GM19372 (cell line): ENCODE data around the gene ACAA1.
"Not testable (repeated sequence)": the region's sequence is repeated elsewhere in the genome, so short reads cannot be mapped to it uniquely, and the experiment has no call there.

ENCODE experiments used
- ATAC-seq: cut with Tn5 transposase; IDR thresholded peaks from one replicate; pipeline ENCODE4 v1.9.1; 2021; ENCODE audit warnings: mild to moderate bottlenecking, low read depth, moderate library complexity; ENCODE audit not compliant: unreplicated experiment

Gene ACAA1

GRCh38 chr3:38136777-38137614 is at the start of gene ACAA1:
Gene ACAA1, minus strand, starts transcription at chr3:38137127. Its CDS starts 92 bp downstream, at chr3:38137035.
- peak; percentile 86 for ATAC-seq

DNA sequence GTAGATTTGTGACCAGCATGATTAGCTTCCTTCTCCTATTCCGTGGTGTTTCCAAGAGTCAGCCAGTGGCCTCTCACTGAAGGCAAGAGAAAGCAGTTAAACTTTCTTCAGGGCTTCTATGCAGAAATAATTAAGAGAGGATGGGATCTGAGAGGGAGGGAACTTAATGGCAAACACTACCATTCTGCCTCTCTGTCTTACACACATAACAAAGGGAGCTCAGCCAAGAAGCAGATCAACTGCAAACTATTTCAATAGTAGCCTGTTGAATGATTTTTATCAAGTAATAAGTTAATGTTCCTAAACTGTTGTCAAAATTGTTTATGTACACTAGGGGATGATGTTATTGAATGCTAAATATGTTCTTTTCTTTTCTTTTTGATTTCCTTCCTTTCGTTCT is 40.3 kb upstream of the ACAA1 start:
- ATAC-seq = no peak

DNA sequence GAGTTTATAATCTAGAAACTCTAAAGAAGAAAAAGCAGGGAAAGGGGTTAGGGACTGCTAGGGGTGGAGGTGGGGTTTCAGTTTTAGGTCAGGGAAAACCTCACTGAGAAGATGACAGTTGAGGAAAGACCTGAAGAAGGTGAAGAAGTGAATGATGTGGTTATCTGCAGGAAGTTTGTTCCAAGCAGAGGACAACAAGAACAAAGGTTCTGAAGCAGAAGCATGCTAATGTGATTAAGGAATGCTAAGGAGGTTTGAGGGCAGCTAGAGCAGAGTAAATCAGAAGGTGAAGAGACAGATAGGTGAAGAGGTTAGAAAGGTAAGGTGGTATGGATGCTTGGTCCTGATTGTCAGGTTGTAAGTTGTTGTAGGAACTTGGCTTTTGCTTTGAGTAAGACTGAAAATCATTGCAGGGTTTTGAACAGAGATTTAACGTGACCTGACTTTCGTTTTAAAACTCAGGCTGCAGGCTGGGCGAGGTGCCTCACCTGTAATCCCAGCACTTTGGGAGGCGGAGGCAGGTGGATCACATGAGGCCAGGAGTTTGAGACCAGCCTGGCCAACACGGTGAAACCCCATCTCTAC is 37.0 kb upstream of the ACAA1 start:
- no peak for ATAC-seq

DNA sequence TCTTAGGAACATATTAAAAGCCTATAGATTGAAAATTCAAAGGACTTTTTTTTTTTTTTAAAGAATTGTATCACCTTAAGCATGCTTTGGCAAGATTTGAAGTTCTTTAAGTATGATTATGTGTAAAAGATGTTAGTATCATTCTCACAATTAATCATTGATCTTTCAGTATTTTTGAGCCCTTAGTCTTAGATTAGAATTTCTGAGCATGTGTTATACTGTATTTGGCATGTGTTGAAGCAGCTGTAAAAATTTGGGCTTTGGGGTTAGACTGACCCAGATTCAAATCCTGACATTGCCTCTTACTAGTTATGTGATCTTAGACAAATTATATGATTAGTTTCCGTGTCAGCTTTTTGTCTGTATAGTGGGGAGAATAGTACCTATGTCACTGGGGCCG is 34.7 kb upstream of the ACAA1 start:
- no peak for ATAC-seq

DNA sequence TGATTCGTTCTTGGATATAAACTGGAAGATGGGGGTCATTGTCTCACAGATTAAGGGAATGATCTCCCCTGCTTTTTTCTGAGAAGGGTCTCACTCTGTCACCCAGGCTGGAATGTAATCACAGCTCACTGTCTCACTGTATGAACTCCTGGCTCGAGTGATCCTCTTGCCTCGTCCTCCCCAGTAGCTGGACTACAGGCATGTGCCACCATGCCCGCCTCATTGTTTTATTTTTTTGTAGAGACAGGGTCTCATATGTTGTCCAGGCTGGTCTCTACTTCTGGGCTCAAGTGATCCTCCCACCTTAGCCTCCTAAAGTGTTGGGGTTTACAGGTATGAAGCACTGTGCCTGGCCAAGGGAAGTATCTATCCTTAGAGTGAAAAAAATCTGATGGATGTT is 33.8 kb upstream of the ACAA1 start:
- no peak for ATAC-seq

GRCh38 chr3:38169027-38169317 is 32.0 kb upstream of the ACAA1 start:
- no peak for ATAC-seq

DNA sequence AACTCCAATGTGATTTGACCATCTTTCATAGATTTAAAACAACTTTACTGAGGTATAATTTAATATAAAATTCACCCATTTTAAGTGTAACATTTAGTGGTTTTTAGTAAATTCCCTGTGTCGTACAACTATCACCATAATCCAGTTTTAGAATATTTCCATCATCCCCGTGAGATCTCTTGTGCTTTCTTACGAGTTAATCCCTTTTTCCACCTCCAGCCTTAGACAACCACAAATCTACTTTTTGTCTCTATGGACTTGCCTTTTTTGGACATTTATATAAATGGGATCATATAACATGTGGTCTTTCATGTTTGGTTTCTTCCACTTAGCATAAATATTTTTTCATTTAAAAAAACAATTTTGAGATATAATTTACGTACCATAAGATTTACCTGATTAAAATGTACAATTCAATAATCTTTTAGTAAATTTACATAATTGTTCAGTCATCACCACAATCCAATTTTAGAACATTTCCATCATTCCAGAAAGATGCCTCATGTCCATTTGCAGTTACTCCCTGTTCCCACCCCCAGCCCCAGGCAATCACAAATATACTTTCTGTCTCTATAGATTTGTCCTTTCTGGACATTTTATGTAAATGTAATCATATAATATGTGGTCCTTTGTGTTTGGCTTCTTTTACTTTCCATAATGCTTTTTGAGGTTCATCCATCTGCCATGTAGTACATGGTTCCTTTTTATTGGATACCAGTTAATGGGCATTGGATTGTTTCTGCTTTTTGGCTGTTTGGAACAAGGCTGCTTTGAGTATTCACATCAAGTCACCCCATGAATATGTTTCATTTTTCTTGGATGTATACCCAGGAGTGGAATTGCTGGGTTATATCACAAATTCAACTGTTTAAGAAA is 31.5 kb upstream of the ACAA1 start:
- no peak for ATAC-seq

DNA sequence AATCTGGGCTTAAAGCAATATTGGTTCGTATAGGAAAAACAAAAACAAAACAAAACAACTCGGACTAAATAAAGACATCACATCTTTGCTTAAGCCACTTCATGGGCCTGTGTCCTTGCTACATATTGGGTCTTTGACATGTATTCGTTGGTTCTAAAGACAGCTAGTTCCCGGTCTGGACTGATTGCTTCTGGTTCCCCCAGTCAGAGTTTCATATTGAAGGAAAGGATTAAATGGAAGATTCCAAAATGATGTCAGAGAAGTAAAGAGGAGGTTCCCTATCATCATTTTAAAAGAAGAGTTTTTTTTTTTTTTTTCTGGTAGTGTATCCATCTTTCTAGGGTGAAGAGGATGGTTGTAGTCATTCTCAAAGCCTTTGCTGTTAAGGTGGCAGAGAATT is 30.7 kb upstream of the ACAA1 start:
- no peak for ATAC-seq

- no peak for ATAC-seq
These were observed 28.9 kb upstream of the ACAA1 start for GRCh38 chr3:38165722-38166387.

- ATAC-seq = peak; percentile 91
These were observed 28.2 kb upstream of the ACAA1 start, which contains the start of gene OXSR1 for GRCh38 chr3:38164952-38165721. Gene OXSR1, plus strand, starts transcription at chr3:38165537. Its CDS starts 340 bp downstream, at chr3:38165877.

DNA sequence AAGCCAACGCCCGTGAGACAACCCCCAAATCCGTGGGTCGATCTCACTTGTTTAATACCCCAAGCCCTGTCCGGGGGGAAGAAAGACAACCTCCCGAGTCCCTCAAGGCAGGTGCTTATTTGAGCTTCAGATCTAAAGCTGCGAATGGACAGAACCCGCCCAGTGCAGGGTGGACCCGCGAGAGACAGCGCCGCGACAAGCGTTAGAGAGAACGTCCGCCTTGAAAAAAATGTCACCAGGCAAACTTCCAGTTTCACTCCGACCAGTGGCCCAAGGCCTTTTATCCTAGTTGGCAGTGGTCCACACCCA is 27.7 kb upstream of the ACAA1 start:
- ATAC-seq = no peak

- ATAC-seq = no peak
These were observed 27.1 kb upstream of the ACAA1 start for GRCh38 chr3:38163841-38164642.

- no peak for ATAC-seq
These were observed 26.4 kb upstream of the ACAA1 start for GRCh38 chr3:38163117-38163840.

GRCh38 chr3:38160704-38161103 is 23.8 kb upstream of the ACAA1 start:
- ATAC-seq = not testable (repeated sequence)

DNA sequence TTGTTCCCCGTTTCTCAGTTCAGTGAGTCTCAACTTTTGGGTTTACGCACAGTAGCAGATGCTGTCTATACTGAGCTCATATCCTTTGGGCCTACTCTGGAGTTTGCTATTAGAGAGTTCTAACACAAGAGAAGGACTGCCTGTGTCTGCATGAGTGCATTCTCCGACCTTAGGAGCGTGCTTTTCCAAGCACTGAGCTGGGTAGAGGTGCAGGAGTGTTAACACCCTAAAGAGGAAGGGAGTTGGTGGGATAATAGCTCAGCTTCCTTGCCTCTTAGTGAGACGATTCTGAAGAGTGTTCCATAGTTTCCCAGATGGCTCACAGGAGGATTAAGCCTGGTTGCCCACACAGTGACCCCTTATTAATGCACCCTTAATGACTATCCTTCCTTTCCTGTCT is 21.5 kb upstream of the ACAA1 start:
- no peak for ATAC-seq

DNA sequence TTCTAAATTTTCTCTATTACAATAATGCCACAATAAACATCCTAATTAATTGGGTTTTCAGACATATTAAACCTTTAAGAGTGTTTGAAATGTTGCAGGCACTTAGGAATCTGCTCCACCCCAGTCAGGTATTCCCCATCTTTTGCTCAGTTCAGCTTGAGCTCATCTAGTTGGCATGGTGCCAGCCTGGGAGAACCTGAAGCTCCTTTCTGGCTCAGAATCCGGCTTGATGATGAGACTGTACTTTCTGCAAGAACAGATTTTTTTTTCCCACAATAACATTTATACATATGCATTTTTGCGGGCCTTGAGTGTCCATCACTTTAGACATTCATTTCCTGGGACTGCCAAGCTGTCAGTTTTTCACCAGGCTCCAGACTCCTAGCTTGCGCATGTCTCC is 20.7 kb upstream of the ACAA1 start:
- no peak for ATAC-seq

GRCh38 chr3:38157117-38157516 is 20.2 kb upstream of the ACAA1 start:
- no peak for ATAC-seq

DNA sequence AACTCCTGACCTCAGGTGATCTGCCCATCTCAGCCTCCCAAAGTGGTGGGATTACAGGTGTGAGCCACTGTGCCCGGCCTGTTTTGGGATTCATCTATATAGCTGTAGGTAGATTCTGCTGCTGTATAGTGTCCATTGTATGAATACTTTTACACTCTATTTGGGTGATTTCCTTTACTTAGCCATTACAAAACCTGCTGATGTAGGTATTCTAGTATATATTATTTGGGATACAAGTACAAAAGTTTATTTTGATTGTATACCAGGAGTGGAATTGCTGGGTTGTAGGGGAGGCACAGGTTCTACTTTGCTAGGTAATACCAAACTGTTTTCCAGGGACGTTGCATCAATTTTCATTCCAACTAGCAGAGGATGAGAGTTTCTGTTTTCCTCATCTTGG is 18.9 kb upstream of the ACAA1 start:
- no peak for ATAC-seq
